HEK293 (cell line): ENCODE results near the gene UHRF2.

ENCODE experiments used
- CTCF ChIP-seq: fragments of 450-650 bp; formaldehyde crosslinking; IDR thresholded peaks from 2 replicates; pipeline ENCODE4 v1.5.1; 2016; ENCODE audit warnings: missing biosample characterization, missing genetic modification characterization
- PRDM10 ChIP-seq: fragments of 450-650 bp; formaldehyde crosslinking; IDR thresholded peaks from 2 replicates; pipeline ENCODE4 v1.5.1; 2016; ENCODE audit warnings: missing biosample characterization, missing genetic modification characterization
- ZNF202 ChIP-seq: fragments of 450-650 bp; formaldehyde crosslinking; IDR thresholded peaks from 2 replicates; pipeline ENCODE4 v1.5.1; 2016; ENCODE audit warnings: missing biosample characterization, missing genetic modification characterization, borderline replicate concordance
- ZNF561 ChIP-seq: fragments of 450-650 bp; IDR thresholded peaks from 2 replicates; pipeline ENCODE4 v1.5.1; 2018; ENCODE audit warnings: missing biosample characterization, missing genetic modification characterization, borderline replicate concordance
- ZNF621 ChIP-seq: fragments of 450-650 bp; formaldehyde crosslinking; IDR thresholded peaks from 2 replicates; pipeline ENCODE4 v1.5.1; 2017; ENCODE audit warnings: missing biosample characterization, missing genetic modification characterization
- TF ChIP-seq, protein P1 (sequence below): fragments of 450-650 bp; formaldehyde crosslinking; IDR thresholded peaks from 2 replicates; pipeline ENCODE4 v1.5.1; 2016; ENCODE audit warnings: missing biosample characterization, missing genetic modification characterization

GRCh38 chr9:6522263-6522662 is 109.3 kb downstream of the UHRF2 start:
- TF ChIP-seq ZNF202 (tag by site-specific recombination) (no peak), CTCF (no peak), PRDM10 (no peak), ZNF621 (tag by site-specific recombination) (no peak), ZNF561 (no peak)
- TF ChIP-seq, protein P1, sequence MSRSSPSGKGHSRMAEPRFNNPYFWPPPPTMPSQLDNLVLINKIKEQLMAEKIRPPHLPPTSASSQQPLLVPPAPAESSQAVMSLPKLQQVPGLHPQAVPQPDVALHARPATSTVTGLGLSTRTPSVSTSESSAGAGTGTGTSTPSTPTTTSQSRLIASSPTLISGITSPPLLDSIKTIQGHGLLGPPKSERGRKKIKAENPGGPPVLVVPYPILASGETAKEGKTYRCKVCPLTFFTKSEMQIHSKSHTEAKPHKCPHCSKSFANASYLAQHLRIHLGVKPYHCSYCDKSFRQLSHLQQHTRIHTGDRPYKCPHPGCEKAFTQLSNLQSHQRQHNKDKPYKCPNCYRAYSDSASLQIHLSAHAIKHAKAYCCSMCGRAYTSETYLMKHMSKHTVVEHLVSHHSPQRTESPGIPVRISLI (tag by site-specific recombination): no peak
